ENCODE data around the gene CRACDL.

CRACDL gene

DNA sequence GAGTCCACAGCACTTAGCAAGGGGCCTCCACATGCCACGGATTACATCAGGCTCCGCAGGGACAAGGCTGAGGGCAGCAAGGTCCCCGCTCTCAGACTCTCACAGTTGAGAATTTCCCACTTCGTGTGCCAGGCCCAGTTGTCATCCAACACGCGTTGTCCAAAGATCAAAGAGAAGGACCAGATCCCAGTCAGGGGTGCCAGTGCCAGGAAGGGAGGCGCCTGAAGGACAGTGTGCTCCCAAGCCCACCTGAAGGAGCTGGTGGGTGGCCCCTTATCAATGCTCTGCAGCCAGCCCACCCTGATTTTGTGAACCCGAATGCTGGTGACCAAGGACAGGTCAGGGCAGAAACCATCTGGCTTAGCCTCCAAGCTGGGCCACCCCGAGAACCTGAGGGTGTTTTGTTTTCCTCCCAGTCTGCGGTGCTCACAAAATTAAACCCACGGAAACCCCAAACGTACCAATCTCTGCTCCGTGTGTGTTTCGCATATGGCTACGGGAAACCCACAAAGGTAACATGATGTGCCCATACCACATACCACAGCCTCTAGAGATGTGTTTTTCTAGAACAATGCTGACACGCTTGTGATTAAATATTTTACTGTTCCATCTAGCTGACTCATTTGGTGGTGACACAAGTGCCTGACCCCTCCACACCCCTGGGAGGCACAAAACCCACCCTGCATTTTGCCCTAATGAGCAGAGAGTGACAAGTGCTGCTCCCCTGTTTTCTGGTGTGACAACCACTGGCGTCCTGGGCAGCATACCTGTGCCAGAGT, 24.5 kb downstream of the CRACDL start:
- no peaks in the 10 kb centered on the region for H3K4me1 ChIP-seq (ENCODE audit: low read length)

DNA sequence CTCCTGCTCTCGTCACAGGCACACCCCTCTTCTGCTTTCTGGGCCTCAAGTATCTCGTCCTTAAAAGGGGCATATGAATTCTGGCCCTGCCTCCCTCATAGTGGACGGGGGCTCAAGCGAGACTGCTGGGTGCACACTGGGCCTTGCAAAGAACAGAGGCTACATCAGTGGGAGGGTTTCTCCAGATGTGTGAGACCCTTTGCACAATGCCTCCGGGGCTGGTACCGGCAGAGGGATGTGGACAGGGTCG, 25.0 kb downstream of the CRACDL start:
- H4K20me1 ChIP-seq (ENCODE audit: insufficient read depth, low read length) = no peaks in the 10 kb centered on the region
- H3K36me3 ChIP-seq (replicated peaks; ENCODE audit: low read depth, low read length) = no peaks in the 10 kb centered on the region
- H3K4me2 ChIP-seq (ENCODE audit: low read length) = no peak overlapping the region
- no peak overlapping the region for H2AFZ ChIP-seq (ENCODE audit: low read depth, low read length)
- H3K27ac ChIP-seq (ENCODE audit: low read length) = no peak overlapping the region
- no peaks in the 10 kb centered on the region for H3K9me3 ChIP-seq (ENCODE audit: insufficient read depth, low read length)
- no peaks in the 10 kb centered on the region for H3K79me2 ChIP-seq (ENCODE audit: low read length)
- TF ChIP-seq, protein P1, sequence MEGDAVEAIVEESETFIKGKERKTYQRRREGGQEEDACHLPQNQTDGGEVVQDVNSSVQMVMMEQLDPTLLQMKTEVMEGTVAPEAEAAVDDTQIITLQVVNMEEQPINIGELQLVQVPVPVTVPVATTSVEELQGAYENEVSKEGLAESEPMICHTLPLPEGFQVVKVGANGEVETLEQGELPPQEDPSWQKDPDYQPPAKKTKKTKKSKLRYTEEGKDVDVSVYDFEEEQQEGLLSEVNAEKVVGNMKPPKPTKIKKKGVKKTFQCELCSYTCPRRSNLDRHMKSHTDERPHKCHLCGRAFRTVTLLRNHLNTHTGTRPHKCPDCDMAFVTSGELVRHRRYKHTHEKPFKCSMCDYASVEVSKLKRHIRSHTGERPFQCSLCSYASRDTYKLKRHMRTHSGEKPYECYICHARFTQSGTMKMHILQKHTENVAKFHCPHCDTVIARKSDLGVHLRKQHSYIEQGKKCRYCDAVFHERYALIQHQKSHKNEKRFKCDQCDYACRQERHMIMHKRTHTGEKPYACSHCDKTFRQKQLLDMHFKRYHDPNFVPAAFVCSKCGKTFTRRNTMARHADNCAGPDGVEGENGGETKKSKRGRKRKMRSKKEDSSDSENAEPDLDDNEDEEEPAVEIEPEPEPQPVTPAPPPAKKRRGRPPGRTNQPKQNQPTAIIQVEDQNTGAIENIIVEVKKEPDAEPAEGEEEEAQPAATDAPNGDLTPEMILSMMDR (IDR thresholded peaks at IDR 0.05; ENCODE audit: low read depth, low read length) = no peak
- no peak for TF ChIP-seq EZH2phosphoT487 (IDR thresholded peaks at IDR 0.05; ENCODE audit: low read depth)
- H3K4me3 ChIP-seq (ENCODE audit: low read length) = no peak overlapping the region
- no peaks in the 10 kb centered on the region for H3K4me1 ChIP-seq (ENCODE audit: low read length)
- H3K27me3 ChIP-seq (ENCODE audit: low read depth, low read length) = peaks cover 15% of the 10 kb centered on the region
- no peak overlapping the region for H3K9ac ChIP-seq (ENCODE audit: low read length)

More for the DNA sequence above, 24.5 kb downstream of the CRACDL start:
- Histone ChIP-seq H3K9ac (ENCODE audit: low read length) (no peak overlapping the region), H3K36me3 (replicated peaks; ENCODE audit: low read depth, low read length) (no peaks in the 10 kb centered on the region), H3K4me3 (ENCODE audit: low read length) (no peak overlapping the region), H3K4me2 (ENCODE audit: low read length) (no peak overlapping the region), H3K79me2 (ENCODE audit: low read length) (no peaks in the 10 kb centered on the region), H4K20me1 (ENCODE audit: insufficient read depth, low read length) (no peaks in the 10 kb centered on the region), H3K27ac (ENCODE audit: low read length) (no peak overlapping the region), H3K27me3 (ENCODE audit: low read depth, low read length) (peaks cover 15% of the 10 kb centered on the region), H3K9me3 (ENCODE audit: insufficient read depth, low read length) (no peaks in the 10 kb centered on the region), H2AFZ (ENCODE audit: low read depth, low read length) (no peak overlapping the region)
- no peak for TF ChIP-seq EZH2phosphoT487 (IDR thresholded peaks at IDR 0.05; ENCODE audit: low read depth)
- TF ChIP-seq, protein P1 (IDR thresholded peaks at IDR 0.05; ENCODE audit: low read depth, low read length) = no peak

DNA sequence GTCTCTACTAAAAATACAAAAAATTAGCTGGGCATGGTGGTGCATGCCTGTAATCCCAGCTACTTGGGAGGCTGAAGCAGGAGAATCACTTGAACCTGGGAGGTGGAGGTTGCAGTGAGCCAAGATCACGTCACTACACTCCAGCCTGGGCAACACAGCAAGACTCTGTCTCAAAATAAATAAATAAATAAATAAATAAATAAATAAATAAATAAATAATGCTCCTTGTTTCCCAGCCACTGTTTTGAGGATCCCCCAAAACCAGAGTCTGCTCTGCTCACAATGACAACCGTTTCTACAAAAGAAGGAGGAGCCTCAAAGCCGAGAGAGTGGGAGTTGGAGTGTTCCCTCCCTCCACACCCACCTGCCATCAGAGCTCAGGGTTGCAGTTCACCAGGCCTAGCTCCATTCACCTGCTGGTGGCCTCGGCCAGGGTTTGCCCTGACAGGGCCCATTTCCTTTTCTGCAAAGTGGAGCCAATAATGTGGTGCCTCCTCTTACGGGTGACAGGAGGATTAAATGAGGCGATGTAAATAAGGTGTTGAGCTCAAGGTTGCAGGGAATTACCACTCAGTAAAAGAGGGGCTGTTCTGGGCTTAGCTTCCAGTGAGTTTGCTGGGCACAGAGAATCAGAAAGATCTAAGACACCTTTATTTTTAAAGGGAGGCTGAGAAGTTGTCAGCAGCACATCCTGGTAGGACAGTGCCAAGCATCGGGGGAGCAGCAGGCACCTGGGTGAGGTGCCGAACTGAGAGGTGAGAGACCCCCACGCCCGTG, 25.5 kb downstream of the CRACDL start:
- Histone ChIP-seq H3K9ac (ENCODE audit: low read length) (no peak overlapping the region), H3K36me3 (replicated peaks; ENCODE audit: low read depth, low read length) (no peaks in the 10 kb centered on the region), H4K20me1 (ENCODE audit: insufficient read depth, low read length) (no peaks in the 10 kb centered on the region), H3K79me2 (ENCODE audit: low read length) (no peaks in the 10 kb centered on the region), H3K4me1 (ENCODE audit: low read length) (no peaks in the 10 kb centered on the region), H3K4me3 (ENCODE audit: low read length) (no peak overlapping the region), H2AFZ (ENCODE audit: low read depth, low read length) (no peak overlapping the region), H3K27ac (ENCODE audit: low read length) (no peak overlapping the region), H3K27me3 (ENCODE audit: low read depth, low read length) (peaks cover 15% of the 10 kb centered on the region), H3K9me3 (ENCODE audit: insufficient read depth, low read length) (no peaks in the 10 kb centered on the region), H3K4me2 (ENCODE audit: low read length) (no peak overlapping the region)
- TF ChIP-seq, protein P1 (IDR thresholded peaks at IDR 0.05; ENCODE audit: low read depth, low read length) = no peak
- TF ChIP-seq EZH2phosphoT487 (IDR thresholded peaks at IDR 0.05; ENCODE audit: low read depth) = no peak

DNA sequence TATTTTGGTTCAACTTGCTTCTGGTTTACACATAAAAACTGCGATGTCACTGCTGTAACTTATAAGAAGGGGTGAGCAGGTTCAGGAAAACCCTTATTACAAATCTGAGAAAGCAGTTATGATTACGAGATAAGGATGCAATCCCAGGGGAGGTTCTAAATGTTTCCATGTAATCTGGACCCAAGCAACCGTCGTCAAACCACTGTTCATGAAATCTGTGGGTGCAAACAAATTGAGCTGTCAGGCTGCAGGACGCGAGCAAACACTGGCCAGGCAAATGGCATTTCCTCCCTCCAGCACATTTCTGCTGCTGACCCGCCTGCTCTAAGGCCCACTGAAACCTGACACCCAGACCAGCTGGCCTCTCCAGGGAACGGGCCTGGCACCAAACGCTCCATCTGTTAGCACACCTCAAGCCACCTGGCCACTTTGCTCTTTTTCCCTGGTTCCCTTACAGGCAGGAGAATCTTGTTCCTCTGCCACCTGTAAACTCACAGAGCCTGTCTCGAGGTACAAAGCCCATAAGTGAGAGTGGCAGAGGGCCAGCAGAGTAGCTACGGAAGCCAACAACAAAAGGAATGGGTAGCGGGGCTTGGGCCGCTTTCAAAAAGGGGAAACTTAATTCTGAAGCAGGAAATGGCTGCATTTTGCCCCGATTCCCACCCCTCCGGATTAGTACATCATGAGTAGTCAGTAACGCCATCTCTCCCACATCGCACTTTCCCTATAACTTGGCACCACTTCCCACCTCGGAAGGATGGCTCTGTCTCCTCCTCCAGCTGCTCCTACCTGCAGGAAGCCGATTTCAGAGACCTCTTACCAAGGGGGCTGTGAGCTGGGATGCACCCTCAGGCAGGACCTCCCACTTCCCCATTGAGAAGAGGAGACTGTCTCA, 26.5 kb downstream of the CRACDL start:
- Histone ChIP-seq H3K4me2 (ENCODE audit: low read length) (no peak overlapping the region), H3K9me3 (ENCODE audit: insufficient read depth, low read length) (no peaks in the 10 kb centered on the region), H3K4me1 (ENCODE audit: low read length) (no peaks in the 10 kb centered on the region), H4K20me1 (ENCODE audit: insufficient read depth, low read length) (no peaks in the 10 kb centered on the region), H3K36me3 (replicated peaks; ENCODE audit: low read depth, low read length) (no peaks in the 10 kb centered on the region), H2AFZ (ENCODE audit: low read depth, low read length) (no peak overlapping the region), H3K27ac (ENCODE audit: low read length) (no peak overlapping the region), H3K27me3 (ENCODE audit: low read depth, low read length) (peaks cover 15% of the 10 kb centered on the region), H3K79me2 (ENCODE audit: low read length) (no peaks in the 10 kb centered on the region), H3K9ac (ENCODE audit: low read length) (no peak overlapping the region), H3K4me3 (ENCODE audit: low read length) (no peak overlapping the region)
- no peak for TF ChIP-seq EZH2phosphoT487 (IDR thresholded peaks at IDR 0.05; ENCODE audit: low read depth)
